ENCODE results near the gene LRRC57. TPM values are rescaled to one million over a fixed set of nuclear protein-coding genes. Genes with fewer than 3 reads are reported as not detected.

The LRRC57 gene
- total and polyA plus RNA-seq, 2 of the 13 experiments (the other 11 are each of a cell fraction or from before 2014, with no cell fraction given) = 5.8 to 14.8 TPM

DNA sequence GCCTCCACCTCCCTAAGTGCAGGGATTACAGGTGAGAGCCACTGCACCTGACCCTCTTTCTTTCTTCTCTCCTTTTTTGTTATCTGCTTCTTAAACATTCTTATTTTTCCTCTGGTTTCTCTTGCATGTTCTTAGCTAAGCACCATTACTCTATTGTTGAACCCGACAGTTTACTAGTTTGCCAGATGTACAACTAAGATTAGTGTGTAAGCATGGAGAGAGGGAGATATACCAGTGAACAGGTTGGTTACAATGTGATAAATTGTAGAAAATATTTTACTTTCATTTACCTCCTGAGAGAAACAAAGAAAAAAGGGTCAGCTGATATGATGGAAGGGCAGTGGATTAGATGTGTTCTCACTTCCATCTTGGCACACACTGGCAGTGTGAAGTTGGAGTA lies 5.0 kb upstream of the LRRC57 start:
- TF ChIP-seq, protein P1, sequence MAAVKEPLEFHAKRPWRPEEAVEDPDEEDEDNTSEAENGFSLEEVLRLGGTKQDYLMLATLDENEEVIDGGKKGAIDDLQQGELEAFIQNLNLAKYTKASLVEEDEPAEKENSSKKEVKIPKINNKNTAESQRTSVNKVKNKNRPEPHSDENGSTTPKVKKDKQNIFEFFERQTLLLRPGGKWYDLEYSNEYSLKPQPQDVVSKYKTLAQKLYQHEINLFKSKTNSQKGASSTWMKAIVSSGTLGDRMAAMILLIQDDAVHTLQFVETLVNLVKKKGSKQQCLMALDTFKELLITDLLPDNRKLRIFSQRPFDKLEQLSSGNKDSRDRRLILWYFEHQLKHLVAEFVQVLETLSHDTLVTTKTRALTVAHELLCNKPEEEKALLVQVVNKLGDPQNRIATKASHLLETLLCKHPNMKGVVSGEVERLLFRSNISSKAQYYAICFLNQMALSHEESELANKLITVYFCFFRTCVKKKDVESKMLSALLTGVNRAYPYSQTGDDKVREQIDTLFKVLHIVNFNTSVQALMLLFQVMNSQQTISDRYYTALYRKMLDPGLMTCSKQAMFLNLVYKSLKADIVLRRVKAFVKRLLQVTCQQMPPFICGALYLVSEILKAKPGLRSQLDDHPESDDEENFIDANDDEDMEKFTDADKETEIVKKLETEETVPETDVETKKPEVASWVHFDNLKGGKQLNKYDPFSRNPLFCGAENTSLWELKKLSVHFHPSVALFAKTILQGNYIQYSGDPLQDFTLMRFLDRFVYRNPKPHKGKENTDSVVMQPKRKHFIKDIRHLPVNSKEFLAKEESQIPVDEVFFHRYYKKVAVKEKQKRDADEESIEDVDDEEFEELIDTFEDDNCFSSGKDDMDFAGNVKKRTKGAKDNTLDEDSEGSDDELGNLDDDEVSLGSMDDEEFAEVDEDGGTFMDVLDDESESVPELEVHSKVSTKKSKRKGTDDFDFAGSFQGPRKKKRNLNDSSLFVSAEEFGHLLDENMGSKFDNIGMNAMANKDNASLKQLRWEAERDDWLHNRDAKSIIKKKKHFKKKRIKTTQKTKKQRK (IDR thresholded peaks at IDR 0.05; ENCODE audit: low read length) = no peak
- no peak for TF ChIP-seq ZNF335 (CRISPR knock-in tag; IDR thresholded peaks at IDR 0.05)
- TF ChIP-seq, protein P2, sequence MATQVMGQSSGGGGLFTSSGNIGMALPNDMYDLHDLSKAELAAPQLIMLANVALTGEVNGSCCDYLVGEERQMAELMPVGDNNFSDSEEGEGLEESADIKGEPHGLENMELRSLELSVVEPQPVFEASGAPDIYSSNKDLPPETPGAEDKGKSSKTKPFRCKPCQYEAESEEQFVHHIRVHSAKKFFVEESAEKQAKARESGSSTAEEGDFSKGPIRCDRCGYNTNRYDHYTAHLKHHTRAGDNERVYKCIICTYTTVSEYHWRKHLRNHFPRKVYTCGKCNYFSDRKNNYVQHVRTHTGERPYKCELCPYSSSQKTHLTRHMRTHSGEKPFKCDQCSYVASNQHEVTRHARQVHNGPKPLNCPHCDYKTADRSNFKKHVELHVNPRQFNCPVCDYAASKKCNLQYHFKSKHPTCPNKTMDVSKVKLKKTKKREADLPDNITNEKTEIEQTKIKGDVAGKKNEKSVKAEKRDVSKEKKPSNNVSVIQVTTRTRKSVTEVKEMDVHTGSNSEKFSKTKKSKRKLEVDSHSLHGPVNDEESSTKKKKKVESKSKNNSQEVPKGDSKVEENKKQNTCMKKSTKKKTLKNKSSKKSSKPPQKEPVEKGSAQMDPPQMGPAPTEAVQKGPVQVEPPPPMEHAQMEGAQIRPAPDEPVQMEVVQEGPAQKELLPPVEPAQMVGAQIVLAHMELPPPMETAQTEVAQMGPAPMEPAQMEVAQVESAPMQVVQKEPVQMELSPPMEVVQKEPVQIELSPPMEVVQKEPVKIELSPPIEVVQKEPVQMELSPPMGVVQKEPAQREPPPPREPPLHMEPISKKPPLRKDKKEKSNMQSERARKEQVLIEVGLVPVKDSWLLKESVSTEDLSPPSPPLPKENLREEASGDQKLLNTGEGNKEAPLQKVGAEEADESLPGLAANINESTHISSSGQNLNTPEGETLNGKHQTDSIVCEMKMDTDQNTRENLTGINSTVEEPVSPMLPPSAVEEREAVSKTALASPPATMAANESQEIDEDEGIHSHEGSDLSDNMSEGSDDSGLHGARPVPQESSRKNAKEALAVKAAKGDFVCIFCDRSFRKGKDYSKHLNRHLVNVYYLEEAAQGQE (IDR thresholded peaks at IDR 0.05; ENCODE audit: borderline replicate concordance in 1 of 2, low read depth in 1 of 2, low read length in 2 of 2) = no peak
- TF ChIP-seq ZNF24 (IDR thresholded peaks at IDR 0.05) = no peak
- no peak overlapping the region for H3K9ac ChIP-seq (ENCODE audit: insufficient read depth, low read depth, low read length)
- in situ Hi-C loops (cut with HindIII; ENCODE audit: extremely low pct_ligation_motif_present, low pct_unique_long_range_greater_than_20kb) = no loop called here
- H3K27ac ChIP-seq (ENCODE audit: extremely low read length, insufficient read depth, low read length) = no peak overlapping the region
- ATAC-seq (no peak), DNase-seq (ENCODE audit: low spot score) (no peak), FAIRE-seq (no peak)
- no peak overlapping the region for H3K4me2 ChIP-seq (ENCODE audit: low read depth, low read length)
- H4K20me1 ChIP-seq (ENCODE audit: insufficient read depth, low read length) = no peaks in the 10 kb centered on the region
- peaks cover 38% of the 10 kb centered on the region for H3K79me2 ChIP-seq (ENCODE audit: insufficient read depth, low read length)
- no TSS peak for BruUV-seq (replicated peaks)
- ChIA-PET CTCF (ENCODE audit: low intra/inter-chr PET ratio, low total read pairs) (no interaction called here), POLR2A (no interaction called here)
- H2AFZ ChIP-seq (ENCODE audit: low read length) = no peak overlapping the region
- H3K4me1 ChIP-seq (ENCODE audit: insufficient read depth, low read length) = peaks cover 21% of the 10 kb centered on the region
- H3K4me3 ChIP-seq (replicated peaks in 1 of 3; ENCODE audit: insufficient read depth in 1 of 3, low read depth in 2 of 3, low read length in 3 of 3) = no peak overlapping the region
- H3K36me3 ChIP-seq (replicated peaks in 1 of 2; ENCODE audit: control insufficient read depth in 1 of 2, insufficient read depth in 2 of 2, low read length in 2 of 2) = no peaks in the 10 kb centered on the region
- no peaks in the 10 kb centered on the region for H3K9me3 ChIP-seq (ENCODE audit: low read length)
- 93% methylated on average over 1 of the region's 1 CpG for WGBS (ENCODE audit: low lambda C conversion rate)
- intact Hi-C loops (cut with micrococcal nuclease; ENCODE audit: unreplicated experiment) = no loop called here
- H3K27me3 ChIP-seq (ENCODE audit: control insufficient read depth in 1 of 2, insufficient read depth in 2 of 2, low read length in 2 of 2) = no peaks in the 10 kb centered on the region; a peak in 1 of 5 replicates

Measured in HepG2 (cell line).